HepG2 (cell line): ENCODE results near the gene TSPAN9. TPM values are rescaled to one million over a fixed set of nuclear protein-coding genes. Genes with fewer than 3 reads are reported as not detected.

Experiments
- ATAC-seq: fragments of 200-7000 bp; cut with Tn5 transposase; 3 replicates; pipeline ENCODE4 v1.9.1; 2020; ENCODE audit warnings: mild to moderate bottlenecking, moderate library complexity
- BruUV-seq: library from RNA; stranded (reverse); fragments of 400-500 nt; replicated peaks from 2 replicates; lab custom pipeline; 2021; lab: Mats Ljungman, UMichigan
- CTCF ChIA-PET: fragments of 300-600 bp; formaldehyde crosslinking; extraction: SDS; loops from one replicate; lab custom pipeline; 2021; ENCODE audit warnings: low total read pairs, inconsistent platforms, low intra/inter-chr PET ratio; lab: Yijun Ruan, JAX
- POLR2A ChIA-PET: fragments of 350-600 bp; sonication (Branson Sonifier 250); formaldehyde crosslinking; loops from one replicate; lab custom pipeline; 2020; ENCODE audit warnings: antibody characterized with exemption, inconsistent platforms; lab: Yijun Ruan, JAX
- DNase-seq: peaks from one replicate; pipeline ENCODE4 v3.0.0-alpha.2; 2015; ENCODE audit warnings: low spot score
- FAIRE-seq: peaks from 3 replicates; lab custom pipeline; 2011; peaks lifted over from hg19 to GRCh38; lab: Jason Lieb, UNC
- H2AFZ ChIP-seq: one replicate; pipeline ENCODE4 v1.6.1; 2011; ENCODE audit warnings: low read length, inconsistent platforms
- H3K27ac ChIP-seq: fragments of 300-600 bp; 3 replicates; pipeline ENCODE4 v1.8.0; 2011; ENCODE audit warnings: mixed run types, mild to moderate bottlenecking, mixed read lengths, low read length, inconsistent platforms; ENCODE audit not compliant: insufficient read depth; ENCODE audit errors: extremely low read length
- H3K27me3 ChIP-seq, 2 experiments: fragments of 200-600 bp in 1 of 2; 2 replicates in 1 of 2; 3 replicates in 1 of 2; pipeline versions ENCODE4 v1.6.0 to v1.8.0; 2011; ENCODE audit warnings: low read length in 2 of 2, mild to moderate bottlenecking in 2 of 2, moderate library complexity in 2 of 2, inconsistent platforms in 1 of 2; ENCODE audit not compliant: insufficient read depth in 2 of 2, control insufficient read depth in 1 of 2
- H3K36me3 ChIP-seq, 2 experiments: fragments of 200-600 bp in 1 of 2; replicated peaks in 1 of 2; 2 replicates in 1 of 2; 3 replicates in 1 of 2; pipeline versions ENCODE4 v1.5.1 to v1.8.0; 2011; ENCODE audit warnings: low read length in 2 of 2, inconsistent platforms in 1 of 2; ENCODE audit not compliant: insufficient read depth in 2 of 2, control insufficient read depth in 1 of 2
- H3K4me1 ChIP-seq: 2 replicates; pipeline ENCODE4 v1.5.1; 2012; ENCODE audit warnings: low read length, inconsistent platforms; ENCODE audit not compliant: insufficient read depth
- H3K4me2 ChIP-seq: 2 replicates; pipeline ENCODE4 v1.6.0; 2011; ENCODE audit warnings: low read depth, low read length, inconsistent platforms
- H3K4me3 ChIP-seq, 3 experiments: fragments of 200-600 bp in 1 of 3; sonication (generic), shearing (Covaris generic) in 1 of 3; replicated peaks in 1 of 3; 2 replicates each; pipeline ENCODE4 v1.5.1; 2011 to 2016; ENCODE audit warnings: low read length in 3 of 3, inconsistent platforms in 2 of 3, low read depth in 2 of 3, mild to moderate bottlenecking in 2 of 3, control low read depth in 1 of 3, mixed read lengths in 1 of 3; ENCODE audit not compliant: insufficient read depth in 1 of 3
- H3K79me2 ChIP-seq: one replicate; pipeline ENCODE4 v1.6.1; 2011; ENCODE audit warnings: low read length, inconsistent platforms; ENCODE audit not compliant: insufficient read depth
- H3K9ac ChIP-seq: 2 replicates; pipeline ENCODE4 v1.6.0; 2011; ENCODE audit warnings: mild to moderate bottlenecking, low read depth, low read length, inconsistent platforms; ENCODE audit not compliant: insufficient read depth
- H3K9me3 ChIP-seq: 2 replicates; pipeline ENCODE4 v1.5.1; 2012; ENCODE audit warnings: mild to moderate bottlenecking, low read length
- H4K20me1 ChIP-seq: 2 replicates; pipeline ENCODE4 v1.6.0; 2011; ENCODE audit warnings: inconsistent platforms, mild to moderate bottlenecking, low read length, moderate library complexity; ENCODE audit not compliant: insufficient read depth
- EED ChIP-seq: sonication (generic); formaldehyde crosslinking; IDR thresholded peaks from 2 replicates; pipeline ENCODE4 v1.5.0; 2020; ENCODE audit warnings: mild to moderate bottlenecking, missing genetic modification reagents
- GATAD2A ChIP-seq: IDR thresholded peaks from 2 replicates; pipeline ENCODE4 v1.6.1; 2016
- MED1 ChIP-seq: sonication (generic); formaldehyde crosslinking; IDR thresholded peaks from 2 replicates; pipeline ENCODE4 v1.4.0; 2020; ENCODE audit warnings: missing genetic modification reagents
- PHB2 ChIP-seq: fragments of 450-650 bp; IDR thresholded peaks from 2 replicates; pipeline ENCODE4 v1.6.1; 2018; ENCODE audit not compliant: partially characterized antibody
- POLR2AphosphoS5 ChIP-seq: IDR thresholded peaks from 2 replicates; pipeline ENCODE4 v1.6.1; 2012; ENCODE audit warnings: low read depth, low read length
- RFX1 ChIP-seq: fragments of 450-650 bp; IDR thresholded peaks from 2 replicates; pipeline ENCODE4 v1.6.1; 2017
- SALL1 ChIP-seq: sonication (generic); formaldehyde crosslinking; IDR thresholded peaks from 2 replicates; pipeline ENCODE4 v1.8.0; 2022; ENCODE audit warnings: mild to moderate bottlenecking, missing genetic modification reagents
- SCMH1 ChIP-seq: sonication (generic); formaldehyde crosslinking; IDR thresholded peaks from 2 replicates; pipeline ENCODE4 v1.9.0; 2021; ENCODE audit warnings: missing genetic modification reagents, mild to moderate bottlenecking, borderline replicate concordance
- ZBTB3 ChIP-seq: sonication (generic); formaldehyde crosslinking; IDR thresholded peaks from 2 replicates; pipeline ENCODE4 v1.4.0; 2020; ENCODE audit warnings: low read depth, mild to moderate bottlenecking, moderate library complexity, missing genetic modification reagents, borderline replicate concordance
- ZBTB38 ChIP-seq: sonication (generic); formaldehyde crosslinking; IDR thresholded peaks from 2 replicates; pipeline ENCODE4 v1.5.1; 2020; ENCODE audit warnings: mild to moderate bottlenecking, missing genetic modification reagents
- ZFP36L2 ChIP-seq: sonication (generic); formaldehyde crosslinking; IDR thresholded peaks from 2 replicates; pipeline ENCODE4 v1.4.0; 2020; ENCODE audit warnings: missing genetic modification reagents
- ZNF17 ChIP-seq: sonication (generic); formaldehyde crosslinking; IDR thresholded peaks from 2 replicates; pipeline ENCODE4 v1.5.0; 2020; ENCODE audit warnings: mild to moderate bottlenecking, missing genetic modification reagents
- ZNF224 ChIP-seq: sonication (generic); formaldehyde crosslinking; IDR thresholded peaks from 2 replicates; pipeline ENCODE4 v1.5.0; 2020; ENCODE audit warnings: mild to moderate bottlenecking, missing genetic modification reagents
- ZNF709 ChIP-seq: sonication (generic); formaldehyde crosslinking; IDR thresholded peaks from 2 replicates; pipeline ENCODE4 v1.5.0; 2020; ENCODE audit warnings: mild to moderate bottlenecking, missing genetic modification reagents
- ZSCAN21 ChIP-seq: sonication (generic); formaldehyde crosslinking; IDR thresholded peaks from 2 replicates; pipeline ENCODE4 v1.8.0; 2022; ENCODE audit warnings: mild to moderate bottlenecking, missing genetic modification reagents, moderate library complexity, borderline replicate concordance
- ZSCAN25 ChIP-seq: sonication (generic); formaldehyde crosslinking; IDR thresholded peaks from 2 replicates; pipeline ENCODE4 v1.8.0; 2022; ENCODE audit warnings: mild to moderate bottlenecking, missing genetic modification reagents
- WGBS: methylation state at CpG from one replicate; pipeline ENCODE4 v1.1.6; 2017; ENCODE audit warnings: low lambda C conversion rate; 5-methylcytosine and 5-hydroxymethylcytosine counted together
- in situ Hi-C: cut with HindIII; loops from 2 replicates; pipeline ENCODE4 v1.10.0; 2017; ENCODE audit warnings: low pct_unique_long_range_greater_than_20kb; ENCODE audit not compliant: extremely low pct_ligation_motif_present
- intact Hi-C: fragments of 100-400 bp; cut with micrococcal nuclease; formaldehyde crosslinking; loops from one replicate; pipeline ENCODE4 v1.10.0; 2022; ENCODE audit not compliant: unreplicated experiment
- polyA plus RNA-seq, 8 experiments: library from polyadenylated mRNA; depleted of rRNA in 3 of 8; stranded (reverse) in 7 of 8; unstranded in 1 of 8; fragments of >200 nt; fragmentation: Illumina TruSeq in 4 of 8; extraction: Trizol in 4 of 8; gene quantifications; 2 replicates each; pipeline versions ENCODE4 v1.2.1 to v1.2.3, GENCODE V29; 2011 to 2016; ENCODE audit warnings: low read depth in 4 of 8, missing spikeins in 1 of 8, mixed read lengths in 1 of 8; ENCODE audit not compliant: insufficient read depth in 1 of 8
- total RNA-seq, 5 experiments: library from RNA; depleted of rRNA; stranded (reverse); fragments of >200 nt; fragmentation: Illumina TruSeq; extraction: Trizol; gene quantifications; 2 replicates each; pipeline ENCODE4 v1.2.3, GENCODE V29; 2016; ENCODE audit warnings: low read depth in 1 of 5
- TF ChIP-seq, protein P1 (sequence below): sonication (generic); formaldehyde crosslinking; IDR thresholded peaks from 2 replicates; pipeline ENCODE4 v1.5.1; 2020; ENCODE audit warnings: mild to moderate bottlenecking, missing genetic modification reagents, moderate library complexity
- TF ChIP-seq, protein P2 (sequence below): sonication (generic); formaldehyde crosslinking; IDR thresholded peaks from 2 replicates; pipeline ENCODE4 v1.4.0; 2020; ENCODE audit warnings: mild to moderate bottlenecking, missing genetic modification reagents

TSPAN9 gene
- total and polyA plus RNA-seq, 2 of the 13 experiments (the other 11 are each of a cell fraction or from before 2014, with no cell fraction given), result 18.1 to 42.3 TPM

DNA sequence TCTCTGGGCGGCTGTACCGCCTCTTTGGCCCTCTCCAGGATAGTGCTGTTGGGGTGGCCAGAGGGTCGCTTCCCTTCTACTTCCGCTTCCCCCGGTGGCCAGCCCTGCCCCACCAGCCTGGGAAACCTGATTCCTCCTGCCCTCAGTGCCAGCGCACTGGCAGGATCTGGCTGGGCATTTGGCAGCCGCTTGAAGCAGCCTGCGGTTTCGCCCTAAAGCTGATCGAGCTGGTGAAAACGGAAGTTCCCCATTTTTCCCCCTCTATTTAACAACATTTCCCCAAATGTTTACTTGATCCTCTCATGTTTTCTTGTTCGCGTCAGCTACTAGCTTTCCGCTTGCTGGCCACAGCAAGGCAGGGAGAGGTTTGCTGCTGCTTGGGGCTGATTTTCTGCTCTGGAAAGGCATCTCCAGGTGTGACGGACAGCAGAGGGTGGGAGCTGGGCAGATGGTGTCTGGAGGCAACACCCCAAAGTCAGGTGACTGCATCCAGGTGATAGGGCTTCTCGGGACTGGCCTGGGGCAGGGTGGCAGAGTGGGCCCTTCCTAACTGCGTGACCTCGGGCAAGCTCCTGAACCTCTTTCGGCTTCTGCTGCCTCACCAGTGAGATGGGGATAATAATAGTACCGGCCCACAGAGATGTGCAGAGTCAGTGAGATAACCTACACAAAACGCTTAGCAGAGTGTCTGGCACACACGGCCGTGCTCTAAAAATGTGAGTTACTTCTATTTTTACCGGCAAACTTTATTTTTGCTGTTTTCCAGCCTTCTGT lies 53.1 kb downstream of the TSPAN9 start (continued):
- TF ChIP-seq ZFP36L2 (CRISPR knock-in tag), result no peak
- no peak for TF ChIP-seq ZNF709 (CRISPR knock-in tag)
- TF ChIP-seq MED1 (CRISPR knock-in tag), result no peak
- no peak for TF ChIP-seq SCMH1 (CRISPR knock-in tag)
- no peak for TF ChIP-seq RFX1

- DNase-seq (no peak), ATAC-seq (no peak), FAIRE-seq (no peak)
- H3K4me3 ChIP-seq, result no peak overlapping the region
- peaks cover 3 to 6% of the 10 kb centered on the region in 2 experiments; a peak in 4 of 5 replicates for H3K36me3 ChIP-seq
- H3K4me2 ChIP-seq, result no peak overlapping the region
- peaks cover 7% of the 10 kb centered on the region; the same call in 1 of the 2 replicates for H3K4me1 ChIP-seq
- intact Hi-C loops (no loop called here), in situ Hi-C loops (loop anchor here (5.0 kb wide), 1 partner anchor 141 kb away; no protein-coding TSS in a partner anchor)
- no peak overlapping the region for H3K9ac ChIP-seq
- peaks cover 2% of the 10 kb centered on the region for H3K79me2 ChIP-seq
- no TSS peak for BruUV-seq
- peaks cover 15% of the 10 kb centered on the region for H4K20me1 ChIP-seq
- no peak overlapping the region for H2AFZ ChIP-seq
- no peaks in the 10 kb centered on the region for H3K27me3 ChIP-seq
- H3K27ac ChIP-seq, result no peak overlapping the region
- ChIA-PET CTCF (no interaction called here), POLR2A (no interaction called here)
- TF ChIP-seq POLR2AphosphoS5 (no peak), ZBTB38 (CRISPR knock-in tag) (no peak), GATAD2A (CRISPR knock-in tag) (no peak), PHB2 (no peak), SALL1 (CRISPR knock-in tag) (no peak), ZNF224 (CRISPR knock-in tag) (no peak), ZBTB3 (CRISPR knock-in tag) (no peak), ZSCAN25 (CRISPR knock-in tag) (no peak), ZSCAN21 (no peak), EED (CRISPR knock-in tag) (no peak), ZNF17 (CRISPR knock-in tag) (no peak)
- TF ChIP-seq, protein P1, sequence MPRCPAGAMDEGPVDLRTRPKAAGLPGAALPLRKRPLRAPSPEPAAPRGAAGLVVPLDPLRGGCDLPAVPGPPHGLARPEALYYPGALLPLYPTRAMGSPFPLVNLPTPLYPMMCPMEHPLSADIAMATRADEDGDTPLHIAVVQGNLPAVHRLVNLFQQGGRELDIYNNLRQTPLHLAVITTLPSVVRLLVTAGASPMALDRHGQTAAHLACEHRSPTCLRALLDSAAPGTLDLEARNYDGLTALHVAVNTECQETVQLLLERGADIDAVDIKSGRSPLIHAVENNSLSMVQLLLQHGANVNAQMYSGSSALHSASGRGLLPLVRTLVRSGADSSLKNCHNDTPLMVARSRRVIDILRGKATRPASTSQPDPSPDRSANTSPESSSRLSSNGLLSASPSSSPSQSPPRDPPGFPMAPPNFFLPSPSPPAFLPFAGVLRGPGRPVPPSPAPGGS (CRISPR knock-in tag), result no peak
- TF ChIP-seq, protein P2, sequence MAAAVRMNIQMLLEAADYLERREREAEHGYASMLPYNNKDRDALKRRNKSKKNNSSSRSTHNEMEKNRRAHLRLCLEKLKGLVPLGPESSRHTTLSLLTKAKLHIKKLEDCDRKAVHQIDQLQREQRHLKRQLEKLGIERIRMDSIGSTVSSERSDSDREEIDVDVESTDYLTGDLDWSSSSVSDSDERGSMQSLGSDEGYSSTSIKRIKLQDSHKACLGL (CRISPR knock-in tag), result no peak
- WGBS, result 89% methylated on average over 13 of the region's 13 CpGs
- no peaks in the 10 kb centered on the region for H3K9me3 ChIP-seq
Observed at GRCh38 chr12:3131129-3131528, 54.0 kb downstream of the TSPAN9 start.
